HepG2 (cell line): Measurements from ENCODE around the gene TRAF4. TPM values are rescaled to one million over a fixed set of nuclear protein-coding genes. Genes with fewer than 3 reads are reported as not detected.

ENCODE experiments used
- MXI1 ChIP-seq: IDR thresholded peaks from 3 replicates; pipeline ENCODE4 v1.6.1; 2012; ENCODE audit warnings: low read depth, low read length, inconsistent platforms, borderline replicate concordance
- NFYC ChIP-seq: IDR thresholded peaks from 2 replicates; pipeline ENCODE4 v1.6.1; 2016; ENCODE audit warnings: missing genetic modification reagents, missing compliant biosample characterization
- RERE ChIP-seq: IDR thresholded peaks from 2 replicates; pipeline ENCODE4 v1.6.1; 2016; ENCODE audit warnings: low read depth, missing genetic modification reagents, missing compliant biosample characterization
- SNAPC2 ChIP-seq: sonication (generic); formaldehyde crosslinking; IDR thresholded peaks from 2 replicates; pipeline ENCODE4 v1.8.1; 2022; ENCODE audit warnings: mild to moderate bottlenecking, missing genetic modification reagents
- SOX6 ChIP-seq, 2 experiments: fragments of 450-650 bp in 1 of 2; sonication (generic) in 1 of 2; formaldehyde crosslinking in 1 of 2; IDR thresholded peaks; 2 replicates each; pipeline versions ENCODE4 v1.4.0 to v1.6.1; 2017 to 2020; ENCODE audit warnings: antibody characterized with exemption in 1 of 2, mild to moderate bottlenecking in 1 of 2, missing genetic modification reagents in 1 of 2
- TEAD2 ChIP-seq: sonication (generic); formaldehyde crosslinking; IDR thresholded peaks from 2 replicates; pipeline ENCODE4 v1.9.0; 2021; ENCODE audit warnings: missing genetic modification reagents
- ZBTB2 ChIP-seq: sonication (generic); formaldehyde crosslinking; IDR thresholded peaks from 2 replicates; pipeline ENCODE4 v1.8.0; 2022; ENCODE audit warnings: low read depth, missing genetic modification reagents
- ZC3H13 ChIP-seq: sonication (generic); formaldehyde crosslinking; IDR thresholded peaks from 2 replicates; pipeline ENCODE4 v1.8.1; 2023; ENCODE audit warnings: mild to moderate bottlenecking, missing genetic modification reagents, moderate library complexity
- ZNF124 ChIP-seq: sonication (generic); formaldehyde crosslinking; IDR thresholded peaks from 2 replicates; pipeline ENCODE4 v1.4.0; 2020; ENCODE audit warnings: missing genetic modification reagents
- ZNF24 ChIP-seq: fragments of 450-650 bp; IDR thresholded peaks from 2 replicates; pipeline ENCODE4 v1.6.1; 2017; ENCODE audit warnings: antibody characterized with exemption, mild to moderate bottlenecking
- ZNF546 ChIP-seq: sonication (generic); formaldehyde crosslinking; conservative IDR thresholded peaks from 2 replicates; pipeline ENCODE4 v1.8.1; 2023; ENCODE audit warnings: mild to moderate bottlenecking, missing genetic modification reagents
- ZNF550 ChIP-seq: sonication (generic); formaldehyde crosslinking; IDR thresholded peaks from 2 replicates; pipeline ENCODE4 v1.4.0; 2020; ENCODE audit warnings: mild to moderate bottlenecking, missing genetic modification reagents, borderline replicate concordance
- ZNF609 ChIP-seq: sonication (generic); formaldehyde crosslinking; IDR thresholded peaks from 2 replicates; pipeline ENCODE4 v1.4.0; 2020; ENCODE audit warnings: mild to moderate bottlenecking, missing genetic modification reagents, borderline replicate concordance
- ZNF703 ChIP-seq: sonication (generic); formaldehyde crosslinking; IDR thresholded peaks from 2 replicates; pipeline ENCODE4 v1.5.1; 2020; ENCODE audit warnings: missing genetic modification reagents, mild to moderate bottlenecking, moderate library complexity, borderline replicate concordance
- polyA plus RNA-seq, 8 experiments: library from polyadenylated mRNA; depleted of rRNA in 3 of 8; stranded (reverse) in 7 of 8; unstranded in 1 of 8; fragments of >200 nt; fragmentation: Illumina TruSeq in 4 of 8; extraction: Trizol in 4 of 8; gene quantifications; 2 replicates each; pipeline versions ENCODE4 v1.2.1 to v1.2.3, GENCODE V29; 2011 to 2016; ENCODE audit warnings: low read depth in 4 of 8, missing spikeins in 1 of 8, mixed read lengths in 1 of 8; ENCODE audit not compliant: insufficient read depth in 1 of 8
- total RNA-seq, 5 experiments: library from RNA; depleted of rRNA; stranded (reverse); fragments of >200 nt; fragmentation: Illumina TruSeq; extraction: Trizol; gene quantifications; 2 replicates each; pipeline ENCODE4 v1.2.3, GENCODE V29; 2016; ENCODE audit warnings: low read depth in 1 of 5

TRAF4 gene
- total and polyA plus RNA-seq, 2 of the 13 experiments (the other 11 are each of a cell fraction or from before 2014, with no cell fraction given): 86.0 to 89.9 TPM

- TF ChIP-seq RERE (CRISPR knock-in tag) (no peak), NFYC (no peak), ZNF550 (no peak), SOX6 (IDR thresholded peaks at IDR 0.05) (no peak), SOX6 (CRISPR knock-in tag; IDR thresholded peaks at IDR 0.05) (peak; percentile 83), ZNF546 (CRISPR knock-in tag) (no peak), ZNF124 (CRISPR knock-in tag) (no peak), ZNF609 (CRISPR knock-in tag) (peak; percentile 24; the same call in 1 of the 2 replicates), MXI1 (peak; percentile 62; the same call in 1 of the 3 replicates), ZC3H13 (CRISPR knock-in tag) (peak; percentile 49), SNAPC2 (CRISPR knock-in tag) (no peak), ZNF703 (CRISPR knock-in tag) (no peak), ZNF24 (no peak), ZBTB2 (CRISPR knock-in tag) (peak; percentile 66), TEAD2 (CRISPR knock-in tag) (no peak)
Observed at GRCh38 chr17:28744972-28745785, 1.4 kb downstream of the TRAF4 start (continued).
